Epithelial cell of proximal tubule (primary cell): ENCODE measurements around the gene ING1. TPM values are rescaled to one million over a fixed set of nuclear protein-coding genes. Genes with fewer than 3 reads are reported as not detected.

Experiments used
- DNase-seq: peaks from one replicate; pipeline ENCODE4 v3.0.0-alpha.2; 2011; ENCODE audit warnings: low read depth
- H3K4me3 ChIP-seq: 2 replicates; pipeline ENCODE4 v1.5.1; 2011; ENCODE audit warnings: low read depth, mild to moderate bottlenecking, low read length
- total RNA-seq: library from RNA; depleted of rRNA; stranded (reverse); fragments of >200 nt; gene quantifications from 2 replicates; pipeline ENCODE4 v1.2.3, GENCODE V29; 2015
- TF ChIP-seq, protein P1 (sequence below): conservative IDR thresholded peaks from 2 replicates; pipeline ENCODE4 v1.5.1; 2012; ENCODE audit warnings: low read depth, mild to moderate bottlenecking, low read length

The ING1 gene
- total RNA-seq, 1 donor from 2014 or later = 14.1 TPM

DNA sequence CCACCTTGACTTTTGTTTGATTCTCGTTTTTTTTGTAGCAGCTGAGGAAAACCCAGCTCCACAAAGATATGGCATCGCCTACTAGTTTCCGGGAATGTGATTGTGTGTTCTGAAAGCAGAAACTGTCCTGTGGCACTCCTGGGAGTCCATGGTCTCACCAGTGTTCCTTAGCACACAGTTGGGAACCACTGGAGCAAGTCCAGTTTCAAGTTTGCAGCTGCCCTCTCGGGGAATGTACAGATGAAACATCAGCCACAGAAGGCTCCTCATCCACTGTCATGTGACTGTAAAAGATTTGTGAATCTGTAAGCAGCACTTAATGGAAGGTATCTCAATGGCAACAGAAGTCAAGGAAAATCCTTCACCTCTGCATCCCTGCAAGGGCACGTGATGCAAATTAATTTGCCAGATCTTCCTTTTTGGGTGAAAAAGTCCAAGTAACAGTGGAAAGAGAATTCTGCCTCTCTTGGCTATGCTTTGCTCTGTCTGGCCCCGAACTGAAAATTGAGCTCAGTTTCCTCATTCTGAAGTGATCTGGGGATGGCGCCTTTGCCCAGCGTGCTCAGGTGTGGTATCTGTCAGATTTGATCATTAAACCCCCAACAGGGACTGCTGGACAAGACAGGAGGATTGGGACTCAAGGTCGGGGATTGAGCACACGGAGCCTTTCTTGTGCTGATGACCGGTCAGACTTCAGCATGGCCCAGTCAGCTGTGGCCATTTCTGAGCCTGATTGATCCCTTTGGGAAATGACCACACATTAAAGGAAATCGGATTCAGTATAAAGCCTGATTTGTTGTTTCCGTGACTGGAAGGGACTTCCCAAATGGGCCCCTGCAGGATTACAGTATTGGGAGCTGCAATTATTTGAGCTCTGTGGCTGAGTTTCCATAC lies 58.8 kb downstream of the ING1 start:
- TF ChIP-seq, protein P1, sequence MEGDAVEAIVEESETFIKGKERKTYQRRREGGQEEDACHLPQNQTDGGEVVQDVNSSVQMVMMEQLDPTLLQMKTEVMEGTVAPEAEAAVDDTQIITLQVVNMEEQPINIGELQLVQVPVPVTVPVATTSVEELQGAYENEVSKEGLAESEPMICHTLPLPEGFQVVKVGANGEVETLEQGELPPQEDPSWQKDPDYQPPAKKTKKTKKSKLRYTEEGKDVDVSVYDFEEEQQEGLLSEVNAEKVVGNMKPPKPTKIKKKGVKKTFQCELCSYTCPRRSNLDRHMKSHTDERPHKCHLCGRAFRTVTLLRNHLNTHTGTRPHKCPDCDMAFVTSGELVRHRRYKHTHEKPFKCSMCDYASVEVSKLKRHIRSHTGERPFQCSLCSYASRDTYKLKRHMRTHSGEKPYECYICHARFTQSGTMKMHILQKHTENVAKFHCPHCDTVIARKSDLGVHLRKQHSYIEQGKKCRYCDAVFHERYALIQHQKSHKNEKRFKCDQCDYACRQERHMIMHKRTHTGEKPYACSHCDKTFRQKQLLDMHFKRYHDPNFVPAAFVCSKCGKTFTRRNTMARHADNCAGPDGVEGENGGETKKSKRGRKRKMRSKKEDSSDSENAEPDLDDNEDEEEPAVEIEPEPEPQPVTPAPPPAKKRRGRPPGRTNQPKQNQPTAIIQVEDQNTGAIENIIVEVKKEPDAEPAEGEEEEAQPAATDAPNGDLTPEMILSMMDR = no peak
- H3K4me3 ChIP-seq = no peak overlapping the region
- DNase-seq = no peak

Other genes starting within 250 kb of the ING1 start
- gene RAB20, start 152.0 kb upstream of the ING1 start, total RNA-seq = 6.7 and 17.0 TPM in 2 replicates
- gene NAXD, start 98.2 kb upstream of the ING1 start, total RNA-seq = 16.0 and 16.7 TPM in 2 replicates
- 28.5 and 143 TPM in 2 replicates for gene CARS2, start 7.6 kb upstream of the ING1 start, total RNA-seq
- gene ANKRD10, start 201.4 kb downstream of the ING1 start, total RNA-seq = 36.5 and 54.9 TPM in 2 replicates